Stimulated activated CD4-positive, alpha-beta T cell treated with anti-CD3 and anti-CD28 coated beads, Interleukin-1b, Interleukin-23, amount 100 ng/mL, for 24 hours (primary cell): ENCODE measurements around the gene SERPINB2.
"Not testable (repeated sequence)": the region's sequence is repeated elsewhere in the genome, so short reads cannot be mapped to it uniquely, and the experiment has no call there.

ENCODE experiments used
- DNase-seq, 4 experiments: peaks; one replicate each; pipeline ENCODE4 v3.0.0-alpha.2; 2020; ENCODE audit warnings: low read depth in 4 of 4, low spot score in 1 of 4

SERPINB2 gene

DNA sequence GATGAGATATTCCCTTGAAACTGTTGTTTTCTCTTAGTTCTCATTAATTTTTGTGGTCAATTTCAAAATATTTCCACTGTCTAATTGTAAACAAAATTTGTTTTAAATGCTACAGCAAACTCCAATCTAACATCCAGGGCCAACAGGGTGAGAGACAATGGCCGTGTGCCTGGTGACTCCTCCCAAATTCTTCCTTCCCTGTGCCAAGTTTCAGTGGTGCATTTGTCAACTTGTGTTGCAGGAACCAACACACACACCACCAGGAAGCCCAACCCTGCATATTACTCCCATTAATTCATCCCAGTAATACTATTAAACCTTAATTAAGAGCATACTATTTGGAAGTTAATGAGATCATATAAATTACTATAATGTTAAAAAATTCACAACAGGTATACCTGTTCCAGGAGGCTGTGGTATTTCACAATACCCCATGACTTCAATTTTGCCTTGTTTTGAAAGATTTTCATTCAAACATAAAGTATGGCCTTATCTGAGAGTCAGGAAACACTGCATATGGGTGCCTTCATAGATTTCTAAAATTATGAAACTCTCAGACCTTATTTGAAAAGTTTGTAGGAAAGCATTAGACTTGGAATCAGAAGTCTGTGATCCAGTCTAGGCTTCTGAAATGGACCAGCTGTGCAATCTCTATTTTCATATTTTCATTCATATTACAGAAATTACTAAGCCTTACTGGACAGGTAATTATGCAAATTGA, 1.1 kb downstream of the SERPINB2 start:
- no peak for DNase-seq

DNA sequence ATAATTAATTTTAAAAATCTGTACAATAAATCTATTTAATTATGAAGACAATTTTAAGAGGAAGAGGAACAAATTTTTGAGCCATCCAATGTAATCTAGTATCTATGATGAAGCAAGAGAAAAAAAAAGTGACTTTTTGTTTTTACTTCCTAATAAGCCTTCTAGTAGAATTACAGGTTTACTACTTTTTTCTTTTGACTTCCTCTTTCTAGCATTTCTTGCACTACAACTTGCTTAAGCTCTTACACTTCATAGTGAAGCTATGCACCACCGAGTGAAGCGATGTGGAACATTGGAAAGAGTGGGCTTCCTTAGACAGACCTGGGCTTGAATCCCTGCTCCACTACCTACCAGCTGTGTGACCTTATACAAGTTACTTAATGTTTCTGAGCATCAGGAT, 2.1 kb downstream of the SERPINB2 start:
- DNase-seq, result no peak

DNA sequence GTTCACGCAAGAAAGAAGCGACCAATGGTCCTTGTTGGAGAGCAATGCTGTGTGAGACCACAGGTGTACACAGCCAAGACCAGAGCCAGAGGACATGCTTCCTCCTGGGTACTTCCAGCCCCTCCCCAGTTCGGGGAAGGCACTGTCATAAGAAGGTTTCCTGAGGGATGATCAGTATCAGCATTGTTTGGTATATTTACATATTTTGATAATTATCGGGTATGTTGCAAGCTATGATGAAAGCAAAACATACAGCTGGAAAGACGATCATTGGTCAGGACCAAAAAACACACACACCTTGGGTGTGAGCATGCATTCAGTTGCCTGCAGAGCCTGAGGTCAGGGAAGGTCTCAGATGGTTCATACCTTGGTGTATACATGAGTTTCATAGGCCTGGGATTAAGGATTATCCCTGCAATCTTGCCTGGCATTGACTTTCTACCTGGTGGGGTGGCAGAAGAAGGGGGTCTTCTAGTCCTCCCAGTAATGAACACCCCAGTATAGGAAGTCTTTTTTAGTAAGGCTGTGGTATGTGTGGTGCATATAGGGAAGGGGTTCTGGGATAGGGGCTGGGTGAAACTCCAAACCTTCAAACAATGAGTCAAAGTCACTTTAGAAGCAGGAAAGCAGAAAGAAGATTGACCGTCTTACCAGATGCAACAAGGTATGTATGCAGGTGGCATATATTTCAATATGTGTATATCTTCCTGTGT, 2.9 kb downstream of the SERPINB2 start:
- no peak for DNase-seq

DNA sequence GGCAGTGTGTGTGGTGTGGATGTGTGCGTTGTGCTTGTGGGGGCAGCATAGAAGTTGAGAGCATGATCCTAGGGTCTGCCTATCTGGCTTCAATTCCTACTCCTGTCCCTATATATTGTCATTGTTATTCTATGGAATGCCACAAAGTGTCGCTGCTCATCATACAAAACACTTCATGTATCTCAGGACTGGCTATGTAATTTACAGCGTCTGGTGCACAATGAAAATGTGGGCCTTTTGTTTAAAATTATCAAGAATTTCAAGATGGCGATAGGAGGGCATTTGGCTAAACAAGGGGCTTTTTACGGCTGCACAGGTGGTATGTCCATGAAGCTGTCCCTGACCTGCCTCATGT, 3.4 kb downstream of the SERPINB2 start:
- no peak for DNase-seq

DNA sequence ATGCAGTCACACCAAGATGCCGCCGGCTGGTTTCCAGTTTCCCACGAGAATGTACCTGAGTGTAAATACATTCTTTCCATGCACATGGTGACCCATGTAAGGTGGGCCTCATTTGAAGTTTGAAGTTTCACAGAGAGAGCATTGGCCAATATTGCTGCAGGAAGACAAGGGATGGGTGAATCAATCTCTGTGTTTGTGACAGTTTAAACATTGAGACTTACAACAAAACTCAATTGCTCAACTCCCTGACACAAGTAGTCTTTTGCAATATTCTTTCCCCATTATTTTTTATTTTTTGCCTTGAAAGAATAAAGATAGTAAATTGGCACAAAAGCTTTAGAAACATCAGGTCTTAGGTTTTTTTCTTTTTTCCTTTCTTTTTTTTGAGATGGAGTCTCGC, 5.1 kb downstream of the SERPINB2 start:
- no peak for DNase-seq

DNA sequence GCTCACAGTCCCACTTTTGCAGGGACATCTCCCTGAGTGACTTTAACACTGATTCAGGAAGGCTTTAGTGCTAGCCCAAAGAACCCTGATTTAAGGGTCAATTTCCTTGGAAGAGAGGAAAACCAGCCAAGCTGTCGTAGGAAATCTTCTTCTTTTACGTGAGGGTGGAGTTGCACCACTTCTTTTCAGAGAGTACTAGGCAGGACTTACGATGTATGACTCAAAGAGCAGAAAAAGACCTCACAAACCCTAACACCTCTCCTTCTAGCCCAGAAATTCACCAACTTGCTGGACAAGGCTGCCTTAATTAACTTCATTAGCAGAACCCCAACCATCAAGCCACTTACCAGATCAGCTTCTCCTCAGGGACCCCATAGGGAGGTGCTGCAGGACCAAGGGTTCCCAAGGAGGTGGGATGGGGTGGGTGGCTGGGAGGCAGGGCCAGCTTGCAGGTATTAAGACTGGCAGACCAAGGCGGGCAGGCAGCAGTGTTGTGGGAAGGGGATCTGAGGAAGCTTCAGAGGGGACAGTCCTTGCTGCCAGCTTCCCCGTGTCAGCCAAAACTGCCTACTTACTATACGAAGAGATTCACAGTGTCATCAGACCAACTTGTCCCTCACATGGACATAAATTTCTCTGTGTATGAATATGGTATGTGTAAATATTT, 6.7 kb downstream of the SERPINB2 start:
- no peak for DNase-seq

DNA sequence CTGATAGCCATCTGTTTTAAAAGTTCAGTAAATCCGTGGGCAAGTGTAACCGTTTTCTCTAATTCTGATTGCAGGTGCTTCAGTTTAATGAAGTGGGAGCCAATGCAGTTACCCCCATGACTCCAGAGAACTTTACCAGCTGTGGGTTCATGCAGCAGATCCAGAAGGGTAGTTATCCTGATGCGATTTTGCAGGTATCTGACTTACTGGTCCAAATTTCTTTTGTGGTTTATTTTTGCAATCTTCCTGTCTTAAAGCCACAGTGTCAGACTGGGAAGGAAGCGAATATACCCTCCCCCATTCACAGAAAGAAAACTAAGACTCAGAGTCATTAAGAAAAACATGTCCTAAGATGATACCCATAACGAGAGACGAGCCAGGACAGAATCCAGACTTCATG, 7.7 kb downstream of the SERPINB2 start:
- DNase-seq, result no peak

DNA sequence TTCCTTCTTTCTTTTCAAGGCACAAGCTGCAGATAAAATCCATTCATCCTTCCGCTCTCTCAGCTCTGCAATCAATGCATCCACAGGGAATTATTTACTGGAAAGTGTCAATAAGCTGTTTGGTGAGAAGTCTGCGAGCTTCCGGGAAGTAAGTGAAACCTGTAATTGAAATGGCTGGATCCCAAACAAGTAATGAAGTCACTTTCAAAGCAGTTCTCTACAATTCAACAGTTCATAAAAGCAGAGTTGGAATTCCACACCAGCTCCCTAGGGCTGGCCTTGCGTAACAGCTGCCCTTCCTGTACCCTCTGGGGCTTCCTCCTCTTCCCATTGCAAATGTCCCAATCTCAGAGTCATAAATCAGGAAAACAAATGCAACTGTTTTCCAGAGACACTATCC, 9.6 kb downstream of the SERPINB2 start:
- no peak for DNase-seq

DNA sequence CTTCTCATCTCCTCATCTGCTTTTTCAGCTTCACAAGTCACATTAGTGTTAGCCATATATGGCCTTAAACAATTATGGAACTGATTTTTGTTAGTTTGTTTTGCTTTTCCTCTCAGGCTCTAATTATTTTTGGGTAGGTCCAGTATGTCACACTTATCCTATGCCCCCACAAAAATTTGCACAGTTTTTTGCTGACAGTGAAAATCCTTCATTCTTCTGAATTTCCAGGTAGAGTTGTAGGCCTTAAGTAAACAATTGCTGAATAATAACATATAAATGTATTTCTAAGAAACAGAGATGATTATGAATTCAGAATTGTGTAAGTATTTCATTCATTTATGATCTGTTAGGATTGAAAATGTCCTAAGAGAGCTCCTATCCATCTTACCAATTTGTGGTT, 11.7 kb downstream of the SERPINB2 start:
- no peak for DNase-seq

DNA sequence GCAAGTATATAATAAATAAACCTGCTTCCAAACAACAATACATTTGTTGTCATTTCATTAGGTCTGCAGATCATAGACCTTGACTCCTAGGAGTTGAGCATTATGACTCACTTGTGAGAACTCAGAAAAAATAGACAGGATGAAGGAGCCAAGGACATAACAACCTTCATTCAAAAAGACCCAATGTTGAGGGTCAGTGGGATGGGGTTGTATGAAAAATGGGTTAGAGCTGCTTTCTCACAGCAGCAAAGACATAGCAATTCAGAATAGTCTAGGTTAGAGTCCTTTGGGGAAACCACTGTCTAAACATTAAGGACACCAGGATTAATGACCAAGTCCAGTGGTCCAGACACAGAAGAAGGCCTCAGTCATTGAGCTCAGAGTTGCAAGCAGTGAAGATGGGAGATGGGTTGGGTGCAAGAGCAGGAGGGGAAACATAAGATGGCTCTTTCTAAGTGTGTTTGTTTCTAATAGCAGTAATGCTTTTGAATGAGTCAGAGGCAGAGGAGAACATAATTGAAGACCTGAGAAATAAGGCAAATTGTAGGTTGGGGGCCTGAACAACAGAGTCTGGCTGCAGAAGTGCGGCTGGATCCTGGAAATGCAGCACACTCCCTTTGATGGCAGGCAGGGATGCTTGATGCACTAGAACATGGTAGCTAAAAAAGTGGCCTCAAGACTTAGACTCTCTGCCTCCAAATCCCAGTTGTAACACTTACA, 16.5 kb downstream of the SERPINB2 start:
- no peak for DNase-seq

DNA sequence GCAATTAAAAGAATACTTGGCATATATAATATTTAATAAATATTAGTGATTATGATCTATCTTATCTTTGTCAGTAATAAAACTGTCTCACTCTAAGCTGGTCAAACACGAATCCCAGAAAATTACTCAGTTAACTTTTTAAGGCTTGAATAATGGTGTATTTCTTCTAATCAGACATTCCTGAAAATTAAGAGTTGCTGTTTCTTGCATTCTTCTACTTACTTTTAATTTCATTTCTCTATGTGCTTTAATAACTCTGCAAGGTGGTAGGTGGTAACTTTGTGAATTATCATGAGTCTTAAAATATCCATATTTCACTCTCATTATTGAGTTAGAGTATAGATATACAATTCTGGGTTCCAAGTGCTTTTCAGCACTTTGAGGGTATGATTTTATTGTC, 17.2 kb downstream of the SERPINB2 start:
- DNase-seq, result no peak

DNA sequence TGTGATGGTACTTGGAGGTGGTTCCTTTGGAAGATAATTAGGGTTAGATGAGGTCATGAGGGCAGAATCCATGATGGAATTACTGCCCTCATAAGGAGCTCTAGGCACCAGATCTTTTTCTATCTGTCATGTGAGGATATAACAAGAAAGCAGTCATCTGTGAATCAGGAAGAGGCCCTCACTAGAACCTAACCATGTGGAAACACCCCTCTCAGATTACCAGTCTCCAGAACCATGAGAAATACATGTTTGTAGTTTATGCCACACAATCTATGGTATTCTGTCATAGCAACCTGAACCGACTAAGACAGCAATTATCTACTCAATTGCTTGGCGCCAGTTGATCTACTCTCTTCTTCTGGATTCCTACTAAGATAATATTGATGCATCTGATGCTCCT, 17.9 kb downstream of the SERPINB2 start:
- no peak for DNase-seq

DNA sequence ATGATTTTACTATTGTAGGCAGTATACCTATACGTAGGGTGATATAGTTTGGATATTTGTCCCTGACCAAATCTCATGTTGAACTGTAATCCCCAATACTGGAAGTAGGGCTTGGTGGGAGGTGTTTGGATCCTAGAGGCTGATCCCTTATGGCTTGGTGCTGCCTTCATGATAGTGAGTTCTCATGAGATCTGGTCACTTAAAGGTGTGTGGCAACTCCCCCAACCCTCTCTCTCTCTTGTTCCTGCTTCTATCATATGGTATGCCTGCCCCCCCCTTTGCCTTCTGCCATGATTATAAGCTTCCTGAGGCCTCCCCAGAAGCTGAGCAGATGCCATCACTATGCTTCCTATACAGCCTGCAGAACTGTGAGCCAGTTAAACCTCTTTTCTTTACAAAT, 18.6 kb downstream of the SERPINB2 start:
- DNase-seq, result no peak

DNA sequence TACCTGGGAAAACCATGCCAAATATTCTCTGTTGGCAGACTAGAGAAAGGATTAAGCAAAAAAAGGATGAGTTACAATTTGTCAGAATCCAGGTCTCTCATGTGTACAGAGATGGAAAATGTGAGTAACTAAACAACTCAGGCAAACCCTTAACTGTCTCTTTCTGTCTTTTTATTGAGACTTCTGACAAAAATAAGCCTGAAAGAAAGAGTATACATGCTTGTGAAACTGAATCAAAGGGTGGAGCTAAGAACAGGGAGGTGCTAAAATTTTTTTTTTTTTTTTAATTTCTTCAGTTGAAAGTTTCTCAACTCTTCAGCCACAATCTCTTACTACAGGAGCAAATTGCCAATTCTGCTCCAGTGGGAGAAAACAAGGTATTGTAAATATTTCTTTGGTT, 20.2 kb downstream of the SERPINB2 start, which contains the start of gene SERPINB10:
Gene SERPINB10 (plus strand): TSS at position 295 of the 400 bp plus-strand sequence. CDS start 7,553 bp downstream, outside the sequence.
- no peak for DNase-seq

DNA sequence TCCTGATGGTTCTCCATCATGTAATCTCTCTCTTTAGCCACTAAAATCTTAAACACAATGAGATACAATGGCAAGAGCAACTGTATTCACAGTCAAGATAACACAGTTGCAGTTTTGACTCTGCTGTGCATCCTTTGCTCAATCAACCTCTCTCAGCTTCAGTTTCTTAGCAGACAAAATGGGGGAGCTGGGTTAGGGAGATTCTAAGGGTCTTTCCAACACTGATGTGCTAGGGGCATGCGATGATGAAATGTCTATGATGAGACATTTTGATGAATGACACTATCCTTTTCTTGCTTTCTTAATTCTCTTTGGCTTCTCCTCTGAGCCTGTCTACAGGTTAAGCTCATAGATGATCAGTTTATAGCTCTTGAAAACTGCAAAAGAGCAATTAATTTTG, 21.4 kb downstream of the SERPINB2 start:
- no peak for DNase-seq

DNA sequence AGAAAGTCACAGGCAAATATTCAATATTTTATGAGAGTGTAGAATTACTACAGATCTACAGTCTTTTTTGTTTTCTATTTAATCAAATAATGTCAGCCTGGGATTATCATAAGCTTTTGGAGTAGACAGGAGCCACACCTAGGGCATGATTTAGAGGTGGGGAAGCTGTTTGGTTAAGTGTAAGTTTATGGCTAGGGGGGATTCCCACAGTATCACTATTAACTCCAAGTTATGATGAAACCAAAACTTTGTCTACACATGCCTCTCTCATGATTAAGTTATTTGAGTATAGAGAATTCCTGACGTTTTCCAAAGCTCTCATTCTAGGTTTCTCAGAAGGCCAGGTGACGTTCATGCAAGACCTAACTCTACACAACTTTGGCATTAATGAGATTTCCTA, 22.4 kb downstream of the SERPINB2 start:
- DNase-seq, result no peak

DNA sequence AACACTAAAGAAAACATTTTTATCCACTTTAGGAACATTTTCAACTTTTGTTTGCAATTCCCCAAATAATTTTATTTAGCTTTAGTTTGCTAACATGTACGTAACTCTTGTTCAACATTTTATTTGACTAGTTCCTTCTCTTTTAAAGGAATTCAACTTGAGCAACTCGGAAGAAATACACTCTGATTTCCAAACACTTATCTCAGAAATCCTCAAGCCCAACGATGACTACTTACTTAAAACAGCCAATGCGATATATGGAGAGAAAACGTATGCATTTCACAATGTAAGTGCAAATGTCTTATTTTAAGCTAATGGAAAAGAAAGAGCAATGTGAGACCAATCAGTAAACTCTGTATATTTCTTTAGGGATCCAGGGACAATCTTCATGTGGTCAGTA, 30.3 kb downstream of the SERPINB2 start:
- DNase-seq, result no peak

DNA sequence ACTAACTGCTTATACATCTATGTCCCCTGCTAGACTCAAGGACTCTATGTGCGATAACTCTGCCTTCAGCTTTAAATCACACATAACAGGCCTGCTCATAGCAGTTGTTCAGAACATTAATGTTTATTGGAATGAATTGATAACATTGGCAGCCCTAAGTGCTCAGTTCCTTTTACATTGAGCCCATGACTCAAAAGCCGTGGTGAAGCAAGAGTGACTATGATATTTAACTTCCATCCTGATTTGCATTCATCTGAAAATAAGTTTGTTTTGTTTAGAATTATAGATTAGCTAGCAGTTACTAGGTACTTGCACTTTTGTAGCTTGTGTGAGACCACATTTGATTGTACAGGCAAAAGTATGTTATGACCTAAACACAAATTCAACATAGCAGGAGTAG, 34.5 kb downstream of the SERPINB2 start:
- DNase-seq, result no peak

DNA sequence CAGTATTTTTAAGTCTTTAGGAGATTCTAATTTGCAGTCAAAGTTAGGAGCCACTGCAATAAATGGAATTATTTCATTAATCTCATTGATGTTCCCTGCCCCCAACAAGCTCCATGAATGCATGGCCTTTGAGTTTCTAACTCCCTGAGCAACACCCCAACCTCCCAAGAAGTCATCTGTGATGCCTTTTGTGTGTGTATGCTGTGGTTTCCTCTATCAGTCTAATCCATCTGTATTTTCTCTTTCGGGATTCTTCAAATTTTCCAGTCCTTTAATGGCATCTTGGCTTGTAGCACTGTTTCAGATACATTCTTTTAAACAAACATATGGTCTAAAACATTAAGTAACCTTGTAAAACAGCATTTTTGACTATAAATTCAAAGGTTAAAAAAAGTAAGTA, 37.0 kb downstream of the SERPINB2 start:
- DNase-seq, result no peak

DNA sequence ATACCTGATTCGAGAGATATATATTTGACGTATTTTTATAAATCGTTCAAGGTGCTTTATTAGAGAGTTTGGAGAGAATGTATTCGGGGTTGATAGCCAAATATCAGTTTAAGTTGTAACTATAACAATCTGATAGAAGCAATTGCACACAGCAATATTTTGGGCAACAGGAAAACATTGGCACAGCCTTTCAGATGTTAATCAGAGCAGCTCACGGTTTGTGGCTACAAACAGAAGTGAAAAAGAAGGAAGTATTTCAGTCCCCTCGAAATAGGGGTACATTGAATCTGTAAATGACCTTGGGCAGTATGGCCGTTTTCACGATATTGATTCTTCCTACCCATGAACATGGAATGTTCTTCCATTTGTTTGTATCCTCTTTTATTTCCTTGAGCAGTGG, 40.8 kb downstream of the SERPINB2 start:
- DNase-seq, result no peak

DNA sequence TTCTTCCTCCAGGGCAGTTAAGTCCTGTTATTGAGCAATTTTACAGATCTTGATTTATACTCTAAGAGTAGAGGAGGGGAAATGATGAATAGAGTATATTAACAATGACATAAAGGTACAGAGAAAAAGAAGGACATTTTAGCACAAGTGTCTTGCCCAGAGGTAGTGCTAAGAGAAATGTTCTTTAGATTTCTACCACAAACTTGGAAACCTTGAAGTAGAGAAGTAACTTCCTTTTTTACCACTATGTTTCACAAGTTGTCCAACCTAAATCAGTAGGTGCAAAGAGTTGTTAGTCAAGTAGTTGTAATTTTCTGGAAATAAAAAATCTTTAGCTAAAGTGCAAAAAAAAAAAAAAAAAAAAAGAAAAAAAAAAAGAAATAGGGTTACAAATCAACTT, 41.9 kb downstream of the SERPINB2 start:
- DNase-seq, result not testable (repeated sequence)
